HepG2 (cell line): ENCODE data around the gene MAN1A2. TPM values are rescaled to one million over a fixed set of nuclear protein-coding genes. Genes with fewer than 3 reads are reported as not detected.

Source experiments
- ATAC-seq: fragments of 200-7000 bp; cut with Tn5 transposase; 3 replicates; pipeline ENCODE4 v1.9.1; 2020; ENCODE audit warnings: mild to moderate bottlenecking, moderate library complexity
- BruUV-seq: library from RNA; stranded (reverse); fragments of 400-500 nt; replicated peaks from 2 replicates; lab custom pipeline; 2021; lab: Mats Ljungman, UMichigan
- CTCF ChIA-PET: fragments of 300-600 bp; formaldehyde crosslinking; extraction: SDS; loops from one replicate; lab custom pipeline; 2021; ENCODE audit warnings: low total read pairs, inconsistent platforms, low intra/inter-chr PET ratio; lab: Yijun Ruan, JAX
- POLR2A ChIA-PET: fragments of 350-600 bp; sonication (Branson Sonifier 250); formaldehyde crosslinking; loops from one replicate; lab custom pipeline; 2020; ENCODE audit warnings: antibody characterized with exemption, inconsistent platforms; lab: Yijun Ruan, JAX
- DNase-seq: peaks from one replicate; pipeline ENCODE4 v3.0.0-alpha.2; 2015; ENCODE audit warnings: low spot score
- FAIRE-seq: peaks from 3 replicates; lab custom pipeline; 2011; peaks lifted over from hg19 to GRCh38; lab: Jason Lieb, UNC
- H2AFZ ChIP-seq: one replicate; pipeline ENCODE4 v1.6.1; 2011; ENCODE audit warnings: low read length, inconsistent platforms
- H3K27ac ChIP-seq: fragments of 300-600 bp; 3 replicates; pipeline ENCODE4 v1.8.0; 2011; ENCODE audit warnings: mixed run types, mild to moderate bottlenecking, mixed read lengths, low read length, inconsistent platforms; ENCODE audit not compliant: insufficient read depth; ENCODE audit errors: extremely low read length
- H3K27me3 ChIP-seq, 2 experiments: fragments of 200-600 bp in 1 of 2; 2 replicates in 1 of 2; 3 replicates in 1 of 2; pipeline versions ENCODE4 v1.6.0 to v1.8.0; 2011; ENCODE audit warnings: low read length in 2 of 2, mild to moderate bottlenecking in 2 of 2, moderate library complexity in 2 of 2, inconsistent platforms in 1 of 2; ENCODE audit not compliant: insufficient read depth in 2 of 2, control insufficient read depth in 1 of 2
- H3K36me3 ChIP-seq, 2 experiments: fragments of 200-600 bp in 1 of 2; replicated peaks in 1 of 2; 2 replicates in 1 of 2; 3 replicates in 1 of 2; pipeline versions ENCODE4 v1.5.1 to v1.8.0; 2011; ENCODE audit warnings: low read length in 2 of 2, inconsistent platforms in 1 of 2; ENCODE audit not compliant: insufficient read depth in 2 of 2, control insufficient read depth in 1 of 2
- H3K4me1 ChIP-seq: 2 replicates; pipeline ENCODE4 v1.5.1; 2012; ENCODE audit warnings: low read length, inconsistent platforms; ENCODE audit not compliant: insufficient read depth
- H3K4me2 ChIP-seq: 2 replicates; pipeline ENCODE4 v1.6.0; 2011; ENCODE audit warnings: low read depth, low read length, inconsistent platforms
- H3K4me3 ChIP-seq, 3 experiments: fragments of 200-600 bp in 1 of 3; sonication (generic), shearing (Covaris generic) in 1 of 3; replicated peaks in 1 of 3; 2 replicates each; pipeline ENCODE4 v1.5.1; 2011 to 2016; ENCODE audit warnings: low read length in 3 of 3, inconsistent platforms in 2 of 3, low read depth in 2 of 3, mild to moderate bottlenecking in 2 of 3, control low read depth in 1 of 3, mixed read lengths in 1 of 3; ENCODE audit not compliant: insufficient read depth in 1 of 3
- H3K79me2 ChIP-seq: one replicate; pipeline ENCODE4 v1.6.1; 2011; ENCODE audit warnings: low read length, inconsistent platforms; ENCODE audit not compliant: insufficient read depth
- H3K9ac ChIP-seq: 2 replicates; pipeline ENCODE4 v1.6.0; 2011; ENCODE audit warnings: mild to moderate bottlenecking, low read depth, low read length, inconsistent platforms; ENCODE audit not compliant: insufficient read depth
- H3K9me3 ChIP-seq: 2 replicates; pipeline ENCODE4 v1.5.1; 2012; ENCODE audit warnings: mild to moderate bottlenecking, low read length
- H4K20me1 ChIP-seq: 2 replicates; pipeline ENCODE4 v1.6.0; 2011; ENCODE audit warnings: inconsistent platforms, mild to moderate bottlenecking, low read length, moderate library complexity; ENCODE audit not compliant: insufficient read depth
- ATF4 ChIP-seq, 2 experiments: fragments of 450-650 bp in 1 of 2; sonication (generic) in 1 of 2; formaldehyde crosslinking; IDR thresholded peaks; 2 replicates each; pipeline versions ENCODE4 v1.5.0 to v1.8.0; 2020 to 2022; ENCODE audit warnings: mild to moderate bottlenecking in 1 of 2, missing genetic modification reagents in 1 of 2
- DBP ChIP-seq: sonication (generic); formaldehyde crosslinking; IDR thresholded peaks from 2 replicates; pipeline ENCODE4 v1.4.0; 2020; ENCODE audit warnings: missing genetic modification reagents; ENCODE audit errors: not compliant biosample characterization
- HNF1B ChIP-seq: sonication (generic); formaldehyde crosslinking; IDR thresholded peaks from 2 replicates; pipeline ENCODE4 v1.5.1; 2020; ENCODE audit warnings: mild to moderate bottlenecking, moderate library complexity, missing genetic modification reagents
- MYC ChIP-seq: sonication (generic); formaldehyde crosslinking; IDR thresholded peaks from 2 replicates; pipeline ENCODE4 v1.9.0; 2021; ENCODE audit warnings: missing genetic modification reagents, borderline replicate concordance
- POLR2G ChIP-seq: fragments of 200-400 bp; formaldehyde crosslinking; IDR thresholded peaks from 2 replicates; pipeline ENCODE4 v1.6.1; 2018; ENCODE audit warnings: mild to moderate bottlenecking, low read depth, low read length, moderate library complexity
- SMAD1 ChIP-seq: sonication (generic); formaldehyde crosslinking; IDR thresholded peaks from 2 replicates; pipeline ENCODE4 v1.4.0; 2020; ENCODE audit warnings: missing genetic modification reagents, low read depth, mild to moderate bottlenecking, borderline replicate concordance
- ZNF383 ChIP-seq: sonication (generic); formaldehyde crosslinking; IDR thresholded peaks from 2 replicates; pipeline ENCODE4 v1.4.0; 2020; ENCODE audit warnings: missing genetic modification reagents, mild to moderate bottlenecking, borderline replicate concordance
- ZNF577 ChIP-seq: sonication (generic); formaldehyde crosslinking; IDR thresholded peaks from 2 replicates; pipeline ENCODE4 v1.4.0; 2020; ENCODE audit warnings: mild to moderate bottlenecking, low read depth, missing genetic modification reagents, borderline replicate concordance
- ZNF629 ChIP-seq: sonication (generic); formaldehyde crosslinking; conservative IDR thresholded peaks from 2 replicates; pipeline ENCODE4 v1.5.0; 2020; ENCODE audit warnings: missing genetic modification reagents
- ZNF713 ChIP-seq: sonication (generic); formaldehyde crosslinking; IDR thresholded peaks from 2 replicates; pipeline ENCODE4 v1.4.0; 2020; ENCODE audit warnings: mild to moderate bottlenecking, missing genetic modification reagents
- ZNF770 ChIP-seq: sonication (generic); formaldehyde crosslinking; IDR thresholded peaks from 2 replicates; pipeline ENCODE4 v1.5.0; 2020; ENCODE audit warnings: mild to moderate bottlenecking, missing genetic modification reagents
- WGBS: methylation state at CpG from one replicate; pipeline ENCODE4 v1.1.6; 2017; ENCODE audit warnings: low lambda C conversion rate; 5-methylcytosine and 5-hydroxymethylcytosine counted together
- in situ Hi-C: cut with HindIII; loops from 2 replicates; pipeline ENCODE4 v1.10.0; 2017; ENCODE audit warnings: low pct_unique_long_range_greater_than_20kb; ENCODE audit not compliant: extremely low pct_ligation_motif_present
- intact Hi-C: fragments of 100-400 bp; cut with micrococcal nuclease; formaldehyde crosslinking; loops from one replicate; pipeline ENCODE4 v1.10.0; 2022; ENCODE audit not compliant: unreplicated experiment
- polyA plus RNA-seq, 8 experiments: library from polyadenylated mRNA; depleted of rRNA in 3 of 8; stranded (reverse) in 7 of 8; unstranded in 1 of 8; fragments of >200 nt; fragmentation: Illumina TruSeq in 4 of 8; extraction: Trizol in 4 of 8; gene quantifications; 2 replicates each; pipeline versions ENCODE4 v1.2.1 to v1.2.3, GENCODE V29; 2011 to 2016; ENCODE audit warnings: low read depth in 4 of 8, missing spikeins in 1 of 8, mixed read lengths in 1 of 8; ENCODE audit not compliant: insufficient read depth in 1 of 8
- total RNA-seq, 5 experiments: library from RNA; depleted of rRNA; stranded (reverse); fragments of >200 nt; fragmentation: Illumina TruSeq; extraction: Trizol; gene quantifications; 2 replicates each; pipeline ENCODE4 v1.2.3, GENCODE V29; 2016; ENCODE audit warnings: low read depth in 1 of 5

Gene MAN1A2
- total and polyA plus RNA-seq, 2 of the 13 experiments (the other 11 are each of a cell fraction or from before 2014, with no cell fraction given), result 8.0 to 19.9 TPM

GRCh38 chr1:117427297-117427696 is 60.0 kb downstream of the MAN1A2 start (continued):
- TF ChIP-seq SMAD1 (CRISPR knock-in tag) (no peak), ZNF577 (CRISPR knock-in tag) (no peak), ZNF383 (no peak), ZNF713 (CRISPR knock-in tag) (no peak), DBP (CRISPR knock-in tag) (no peak), ZNF629 (no peak), POLR2G (no peak), ZNF770 (no peak)
- TF ChIP-seq, all 625 proteins: peak for 0

- in situ Hi-C loops (no loop called here), intact Hi-C loops (no loop called here)
- no peaks in the 10 kb centered on the region for H3K4me1 ChIP-seq
- H3K4me3 ChIP-seq, result no peak overlapping the region
- no peaks in the 10 kb centered on the region for H3K36me3 ChIP-seq
- no peak for FAIRE-seq
- H3K4me2 ChIP-seq, result no peak overlapping the region
- no peak overlapping the region for H3K27ac ChIP-seq
- H3K9ac ChIP-seq, result no peak overlapping the region
- H4K20me1 ChIP-seq, result no peaks in the 10 kb centered on the region
- H2AFZ ChIP-seq, result no peak overlapping the region
- no peak for ATAC-seq
- H3K9me3 ChIP-seq, result no peaks in the 10 kb centered on the region
- ChIA-PET POLR2A (no interaction called here), CTCF (no interaction called here)
- WGBS, result 87% methylated on average over 1 of the region's 1 CpG
- no peaks in the 10 kb centered on the region for H3K79me2 ChIP-seq
- TF ChIP-seq HNF1B (CRISPR knock-in tag), result no peak
- TF ChIP-seq MYC, result no peak
- no peak for TF ChIP-seq ATF4 (CRISPR knock-in tag; IDR thresholded peaks at IDR 0.05)
- DNase-seq, result no peak
- BruUV-seq, result no TSS peak
- H3K27me3 ChIP-seq, result no peaks in the 10 kb centered on the region
Observed at GRCh38 chr1:117433943-117434342, 66.7 kb downstream of the MAN1A2 start.
